Neutrophil (primary cell): ENCODE measurements around the gene TMEM14B.
A peak's percentile ranks its signal among the peaks of the same experiment; 100 is the strongest.
"Not testable (repeated sequence)": the region's sequence is repeated elsewhere in the genome, so short reads cannot be mapped to it uniquely, and the experiment has no call there.

Source experiments
- H3K27ac ChIP-seq: fragments of 200-600 bp; sonication (generic); 2 replicates; pipeline ENCODE4 v1.5.1; 2016; ENCODE audit warnings: mild to moderate bottlenecking, moderate library complexity
- H3K27me3 ChIP-seq: fragments of 200-600 bp; sonication (generic); 2 replicates; pipeline ENCODE4 v1.6.0; 2016; ENCODE audit warnings: mild to moderate bottlenecking
- H3K36me3 ChIP-seq: fragments of 200-600 bp; sonication (generic); 2 replicates; pipeline ENCODE4 v1.5.1; 2017
- H3K4me1 ChIP-seq, 2 experiments: fragments of 200-600 bp in 1 of 2; sonication (generic) in 1 of 2; 1 replicate in 1 of 2; 2 replicates in 1 of 2; pipeline versions ENCODE4 v1.5.1 to v1.6.1; 2013 to 2016; ENCODE audit warnings: low read depth in 1 of 2, low read length in 1 of 2, mild to moderate bottlenecking in 1 of 2, moderate library complexity in 1 of 2; ENCODE audit not compliant: control insufficient read depth in 1 of 2, insufficient read depth in 1 of 2
- H3K4me3 ChIP-seq, 2 experiments: fragments of 200-600 bp in 1 of 2; sonication (generic) in 1 of 2; 1 replicate in 1 of 2; 2 replicates in 1 of 2; pipeline ENCODE4 v1.5.1; 2013 to 2016; ENCODE audit warnings: low read depth in 1 of 2, low read length in 1 of 2, mild to moderate bottlenecking in 1 of 2, moderate library complexity in 1 of 2
- H3K9me3 ChIP-seq: fragments of 200-600 bp; sonication (generic); 2 replicates; pipeline ENCODE4 v1.5.1; 2016
- CTCF ChIP-seq: fragments of 200-600 bp; sonication (generic); IDR thresholded peaks from 2 replicates; pipeline ENCODE4 v1.5.1; 2016; ENCODE audit warnings: antibody characterized with exemption

The TMEM14B gene

GRCh38 chr6:10720265-10720959, 27.2 kb upstream of the TMEM14B start:
- Histone ChIP-seq H3K4me1 (peaks cover 12 to 24% of the 10 kb centered on the region in 2 experiments), H3K27me3 (no peaks in the 10 kb centered on the region), H3K9me3 (no peaks in the 10 kb centered on the region), H3K4me3 (peak overlapping the region; percentile 65 to 67), H3K36me3 (no peaks in the 10 kb centered on the region), H3K27ac (peak overlapping the region; percentile 69)
- TF ChIP-seq CTCF = no peak

- peak overlapping the region; percentile 69 for H3K27ac ChIP-seq
- not testable (repeated sequence) for H3K36me3 ChIP-seq, H3K27me3 ChIP-seq, H3K9me3 ChIP-seq
- peaks cover 12 to 24% of the 10 kb centered on the region in 2 experiments for H3K4me1 ChIP-seq
- peak overlapping the region; percentile 65 to 67 for H3K4me3 ChIP-seq
Measured at GRCh38 chr6:10720960-10721849, 26.4 kb upstream of the TMEM14B start.

- peaks cover 12 to 24% of the 10 kb centered on the region in 2 experiments for H3K4me1 ChIP-seq
Measured at GRCh38 chr6:10721850-10722569, 25.6 kb upstream of the TMEM14B start.

GRCh38 chr6:10722570-10722819, 25.1 kb upstream of the TMEM14B start:
- Histone ChIP-seq H3K36me3 (no peaks in the 10 kb centered on the region), H3K4me3 (peak overlapping the region; percentile 67 to 85), H3K4me1 (peaks cover 12 to 24% of the 10 kb centered on the region in 2 experiments), H3K27me3 (no peaks in the 10 kb centered on the region), H3K9me3 (no peaks in the 10 kb centered on the region), H3K27ac (peak overlapping the region; percentile 66)
- no peak for TF ChIP-seq CTCF

More at GRCh38 chr6:10721850-10722569, 25.6 kb upstream of the TMEM14B start:
- TF ChIP-seq CTCF = no peak
- H3K27me3 ChIP-seq = no peaks in the 10 kb centered on the region
- no peak overlapping the region for H3K27ac ChIP-seq
- H3K4me3 ChIP-seq = peak overlapping the region; percentile 67 to 85
- H3K36me3 ChIP-seq = no peaks in the 10 kb centered on the region
- no peaks in the 10 kb centered on the region for H3K9me3 ChIP-seq

GRCh38 chr6:10722820-10723566, 24.6 kb upstream of the TMEM14B start, which contains the start of gene TMEM14C:
TSS of gene TMEM14C (plus strand) at chr6:10723070. CDS start at chr6:10724614, 1,544 bp downstream.
- H3K36me3 ChIP-seq = no peaks in the 10 kb centered on the region
- no peak for TF ChIP-seq CTCF
- H3K27ac ChIP-seq = peak within 1 kb of the TSS; percentile 66
- no peaks in the 10 kb centered on the region for H3K9me3 ChIP-seq
- peaks cover 12 to 24% of the 10 kb centered on the region in 2 experiments for H3K4me1 ChIP-seq
- H3K27me3 ChIP-seq = no peaks in the 10 kb centered on the region
- H3K4me3 ChIP-seq = peak within 1 kb of the TSS; percentile 67 to 85
